Erythroblast (primary cell): ENCODE results near the gene PTPRU.

Experiments used
- DNase-seq, 2 experiments: peaks; one replicate each; lab custom pipeline; 2025; lab: John Stamatoyannopoulos, UW
- GATA1 ChIP-seq: IDR thresholded peaks from 2 replicates; pipeline ENCODE4 v1.6.1; 2011; ENCODE audit warnings: low read depth, mild to moderate bottlenecking, control low read depth, low read length, moderate library complexity
- POLR2A ChIP-seq: IDR thresholded peaks from 2 replicates; pipeline ENCODE4 v1.6.1; 2011; ENCODE audit warnings: mild to moderate bottlenecking, low read length

The PTPRU gene

DNA sequence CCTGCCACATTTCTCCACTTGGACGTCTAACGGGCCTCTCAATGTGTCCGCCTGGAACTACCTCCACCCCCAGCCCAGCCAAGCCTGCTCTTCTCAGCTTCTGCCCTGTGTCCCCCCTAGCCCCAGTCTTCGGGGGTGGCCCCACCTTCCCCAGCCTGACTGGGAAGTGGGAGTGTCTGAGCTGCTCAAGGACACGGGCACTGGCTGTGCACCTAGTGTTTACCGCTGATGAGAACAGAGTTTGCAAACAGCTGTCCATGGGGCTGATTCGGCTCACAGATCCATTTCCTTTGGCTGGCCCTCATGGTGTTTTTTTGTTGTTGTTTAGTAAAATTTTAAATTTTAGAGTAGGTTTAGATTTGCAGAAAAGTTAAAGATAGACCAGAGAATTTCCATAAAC is 121.1 kb downstream of the PTPRU start:
- no peak for DNase-seq
- TF ChIP-seq POLR2A, result no peak
- TF ChIP-seq GATA1, result no peak

DNA sequence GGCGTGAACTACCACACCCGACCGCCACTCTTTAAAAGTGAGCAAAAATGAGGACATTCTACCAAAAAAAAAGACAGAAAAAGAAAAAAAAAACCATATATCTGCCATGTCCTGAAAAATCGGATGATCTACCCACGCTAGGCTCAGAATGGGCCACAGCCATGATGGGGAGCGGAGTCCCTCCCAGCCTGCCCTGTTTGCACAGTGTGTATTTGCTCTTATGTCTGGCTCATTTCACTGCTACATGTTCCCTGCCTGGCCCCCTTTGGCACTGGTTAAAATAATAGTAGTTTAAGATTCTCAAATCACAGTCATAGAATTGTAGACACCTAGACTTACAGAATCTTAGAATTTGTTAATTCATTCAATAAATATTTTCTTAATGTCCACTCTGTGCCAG is 121.9 kb downstream of the PTPRU start:
- no peak for DNase-seq
- no peak for TF ChIP-seq POLR2A

DNA sequence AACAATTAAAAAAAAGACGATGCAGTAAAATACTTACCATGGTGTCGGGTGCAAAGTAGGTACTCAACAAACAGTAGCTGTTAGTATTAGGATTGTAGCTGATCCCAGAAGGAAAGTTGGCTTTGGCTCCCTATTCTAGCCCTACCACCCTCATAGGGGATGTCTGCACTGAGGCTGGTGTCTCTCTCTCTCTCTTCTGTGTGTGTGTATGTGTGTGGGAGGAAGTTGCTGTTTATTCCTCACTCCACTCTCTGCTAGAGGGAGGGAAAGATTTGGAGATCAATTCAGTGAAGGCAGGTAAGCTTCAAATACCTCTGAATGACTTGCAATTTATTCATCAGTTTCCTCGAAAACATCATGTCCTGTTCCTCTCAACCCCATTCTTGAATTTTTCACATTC is 124.4 kb downstream of the PTPRU start:
- TF ChIP-seq GATA1 (no peak), POLR2A (no peak)
- DNase-seq, result no peak

DNA sequence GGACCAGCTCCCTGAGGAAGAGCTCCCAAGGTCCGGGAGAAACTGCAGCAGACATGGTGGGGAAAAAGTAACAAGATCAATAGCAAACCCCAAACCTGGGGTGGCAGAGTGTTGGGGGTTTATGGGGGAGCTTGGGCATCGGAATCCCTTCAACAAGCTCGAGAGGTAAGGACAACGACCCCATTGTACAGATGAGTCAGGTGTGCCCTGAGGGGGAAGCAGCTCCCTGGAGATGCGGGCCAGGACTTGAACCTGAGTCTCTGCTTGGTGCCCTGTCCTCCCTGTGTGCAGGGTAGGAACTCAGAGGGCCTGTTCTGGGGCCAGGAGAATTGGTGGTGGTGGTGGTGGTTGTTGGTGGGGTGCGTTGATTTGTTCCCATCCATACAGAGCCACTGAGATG is 125.4 kb downstream of the PTPRU start:
- DNase-seq, result no peak
- TF ChIP-seq POLR2A (no peak), GATA1 (no peak)

DNA sequence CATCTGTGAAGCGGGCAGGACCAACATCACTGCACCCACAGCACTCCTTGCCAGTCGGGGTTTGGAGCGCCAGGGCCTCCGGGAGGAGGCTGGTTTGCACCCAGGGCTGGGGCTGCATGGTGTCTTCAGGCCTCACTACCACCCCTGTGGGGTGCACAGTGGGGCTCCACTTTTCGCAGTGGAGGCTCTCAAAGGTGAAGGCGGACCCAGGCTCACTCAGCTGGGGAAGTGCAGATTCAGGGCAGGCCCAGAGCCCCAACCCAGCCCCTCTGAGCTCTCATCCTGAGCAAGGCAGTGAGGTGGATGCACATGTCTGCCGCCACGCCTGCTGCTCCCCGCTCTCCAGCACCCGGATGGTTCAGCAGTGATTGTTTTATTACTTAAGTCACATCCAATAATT is 125.8 kb downstream of the PTPRU start:
- TF ChIP-seq POLR2A (no peak), GATA1 (no peak)
- no peak for DNase-seq

DNA sequence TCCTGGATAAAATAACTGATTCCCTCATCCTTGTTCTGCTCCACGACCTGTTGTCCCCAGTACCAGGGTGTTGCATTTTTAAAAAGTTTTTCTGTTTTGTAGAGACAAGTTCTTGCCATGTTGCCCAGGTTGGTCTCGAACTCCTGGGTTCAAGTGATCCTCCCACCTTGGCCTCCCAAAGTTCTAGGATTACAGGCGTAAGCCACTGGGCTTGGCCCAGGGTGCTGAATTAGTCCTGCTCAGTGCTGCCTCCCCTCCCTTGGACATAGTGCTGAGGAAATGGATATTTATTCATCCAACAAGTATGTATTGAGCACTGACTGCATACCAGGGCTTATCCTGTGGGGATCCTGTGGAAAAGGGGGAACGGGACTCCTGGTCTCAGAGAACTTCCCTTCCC is 126.4 kb downstream of the PTPRU start:
- TF ChIP-seq GATA1 (no peak), POLR2A (no peak)
- no peak for DNase-seq

DNA sequence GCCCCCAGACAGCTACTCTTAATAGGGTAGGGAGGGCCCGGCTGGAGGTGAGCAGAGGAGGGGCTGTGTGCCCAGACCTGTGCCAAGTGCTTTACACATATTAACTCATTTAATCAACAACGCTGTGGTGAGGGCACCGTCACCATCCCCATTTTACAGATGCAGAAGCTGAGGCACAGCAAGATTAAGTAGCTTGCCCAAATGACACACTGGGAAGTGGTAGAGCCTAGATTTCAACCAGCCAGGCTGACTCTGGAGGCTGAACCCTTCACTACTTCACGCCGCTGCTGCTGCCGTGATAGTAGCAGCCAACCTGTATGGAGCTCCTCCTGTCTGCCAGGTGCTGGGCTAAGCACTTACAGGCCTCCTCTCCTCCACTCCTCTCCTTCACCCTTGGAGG is 127.2 kb downstream of the PTPRU start:
- no peak for DNase-seq
- TF ChIP-seq POLR2A (no peak), GATA1 (no peak)

DNA sequence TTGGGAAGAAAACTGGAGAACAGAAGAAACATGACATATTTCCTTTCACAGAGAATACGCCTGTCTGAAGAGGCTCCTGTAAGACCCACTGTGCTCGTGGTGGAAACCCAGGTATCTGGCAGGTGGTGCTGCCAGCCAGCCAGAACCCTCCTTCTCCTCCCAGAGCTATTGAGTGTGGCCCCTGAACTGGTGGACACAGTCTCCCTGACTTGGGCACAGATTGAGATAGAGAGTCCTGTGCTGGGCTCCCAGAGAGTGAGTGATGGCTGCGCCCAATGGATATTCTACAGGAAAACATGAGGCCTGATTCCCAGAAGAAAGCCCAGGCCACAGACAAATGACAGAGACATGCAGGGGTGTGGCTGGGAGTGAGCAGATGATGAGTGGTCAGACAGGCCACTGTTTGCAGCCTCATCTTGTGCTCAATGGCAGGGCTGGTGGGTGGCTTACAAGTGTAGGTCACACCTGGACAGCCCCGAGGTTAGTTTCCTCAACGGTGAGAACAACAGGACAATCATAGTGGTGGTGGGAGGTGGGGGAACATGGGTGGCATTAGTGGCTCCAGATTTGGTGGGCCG is 127.9 kb downstream of the PTPRU start:
- TF ChIP-seq POLR2A (no peak), GATA1 (no peak)
- DNase-seq, result no peak

DNA sequence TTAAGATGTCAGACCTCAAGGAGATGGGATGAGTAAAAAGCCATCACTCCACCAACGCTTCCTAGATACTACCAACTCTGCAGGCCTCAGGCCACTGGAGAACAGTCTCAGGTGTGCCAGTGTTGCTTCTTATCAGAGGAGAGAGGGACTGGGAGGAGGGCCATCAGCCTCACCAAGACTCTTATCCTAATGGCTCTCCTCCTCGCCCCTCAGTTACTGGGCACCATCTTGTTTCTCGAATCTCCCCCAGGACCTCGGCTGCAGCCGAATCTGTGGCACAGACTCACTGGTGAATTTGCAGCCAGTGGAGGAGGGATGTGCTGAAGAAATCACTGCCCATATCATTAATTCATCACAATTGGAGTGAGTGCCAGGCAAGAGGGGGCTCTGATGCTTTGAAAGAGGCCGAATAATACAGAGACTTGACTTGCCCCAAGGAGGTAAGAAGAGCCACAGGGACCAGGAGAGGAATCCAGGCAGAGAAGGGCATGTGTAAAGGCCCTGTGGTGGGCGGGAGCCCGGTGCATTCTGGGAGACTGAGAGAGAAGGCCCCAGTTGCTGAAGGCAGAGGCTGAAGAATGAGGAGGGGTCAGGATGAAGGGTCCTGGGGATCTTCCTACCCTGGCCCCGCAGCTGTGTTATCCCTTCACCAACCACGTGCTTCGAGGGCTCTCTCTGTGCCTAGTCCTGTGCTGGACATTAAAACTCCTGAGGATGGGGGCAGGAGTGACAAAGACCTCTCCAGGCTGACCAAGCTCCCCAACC is 129.8 kb downstream of the PTPRU start:
- DNase-seq, result no peak
- no peak for TF ChIP-seq GATA1
- no peak for TF ChIP-seq POLR2A

DNA sequence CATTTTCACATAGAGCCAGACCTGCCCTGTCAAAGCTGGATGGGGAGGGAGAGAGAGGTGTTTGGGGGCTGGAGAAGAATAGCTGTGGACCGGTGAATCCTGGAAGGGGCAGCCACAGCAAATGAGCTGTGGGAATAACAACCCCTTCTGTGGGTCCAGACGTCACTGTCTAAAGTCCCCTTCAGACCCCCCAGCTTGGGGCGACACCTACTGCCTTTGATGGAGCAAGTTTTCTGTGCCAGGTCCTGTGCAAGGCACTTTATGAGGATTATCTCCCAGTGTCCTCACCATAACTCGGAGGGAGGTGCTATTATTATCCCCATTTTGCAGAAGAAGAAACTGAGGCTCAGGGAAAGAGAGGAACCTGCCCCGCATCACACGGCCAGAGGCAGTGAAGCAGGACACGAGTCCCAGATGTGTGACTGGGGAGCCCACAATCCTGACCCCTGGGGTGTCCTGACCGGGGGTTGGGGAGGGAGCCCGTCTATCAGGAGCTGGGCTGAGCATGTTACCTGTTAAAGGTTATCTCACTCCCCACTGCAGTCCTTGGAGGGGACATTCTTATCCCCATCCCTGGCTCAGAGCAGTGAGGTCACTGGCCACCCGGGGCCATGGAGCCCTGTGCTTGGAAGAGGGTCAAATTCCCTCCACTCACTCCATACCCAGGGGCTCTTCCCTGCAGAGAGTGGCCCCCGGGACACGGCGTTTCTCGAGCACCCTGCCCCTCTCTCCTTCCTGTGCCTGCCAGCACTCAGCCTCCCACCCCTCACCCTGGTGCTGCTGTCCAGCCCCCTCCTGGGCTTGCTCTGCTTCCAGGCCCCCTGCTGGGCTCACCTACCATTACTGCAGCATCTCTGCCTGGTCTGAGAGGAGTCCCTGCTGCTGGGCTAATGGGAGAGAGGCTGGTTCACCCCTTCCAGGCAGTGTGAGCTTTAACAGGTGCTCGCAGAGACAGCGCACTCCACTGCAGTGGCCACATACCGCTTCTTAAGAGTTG is 132.9 kb downstream of the PTPRU start:
- TF ChIP-seq GATA1, result no peak
- no peak for TF ChIP-seq POLR2A
- DNase-seq, result no peak

DNA sequence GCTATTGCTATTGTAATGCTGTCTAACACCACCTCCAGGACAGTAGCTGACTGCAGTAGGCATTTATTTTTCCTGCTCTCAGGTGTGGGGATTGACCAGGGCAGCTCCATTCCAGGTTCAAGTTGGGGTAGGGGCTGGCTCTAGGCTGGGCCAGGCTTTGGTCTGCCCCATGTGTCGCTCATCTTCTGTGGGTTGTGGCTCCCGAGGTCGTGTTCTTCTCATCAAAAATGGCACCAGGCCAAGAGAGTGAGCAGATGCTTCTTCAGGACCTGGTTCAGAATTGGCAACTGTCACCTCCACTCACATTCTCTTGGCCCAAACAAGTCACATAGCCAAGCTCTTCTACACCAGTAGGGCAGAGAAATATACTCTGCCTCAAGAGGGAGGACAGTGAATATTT is 133.7 kb downstream of the PTPRU start:
- no peak for DNase-seq
- TF ChIP-seq GATA1 (no peak), POLR2A (no peak)

DNA sequence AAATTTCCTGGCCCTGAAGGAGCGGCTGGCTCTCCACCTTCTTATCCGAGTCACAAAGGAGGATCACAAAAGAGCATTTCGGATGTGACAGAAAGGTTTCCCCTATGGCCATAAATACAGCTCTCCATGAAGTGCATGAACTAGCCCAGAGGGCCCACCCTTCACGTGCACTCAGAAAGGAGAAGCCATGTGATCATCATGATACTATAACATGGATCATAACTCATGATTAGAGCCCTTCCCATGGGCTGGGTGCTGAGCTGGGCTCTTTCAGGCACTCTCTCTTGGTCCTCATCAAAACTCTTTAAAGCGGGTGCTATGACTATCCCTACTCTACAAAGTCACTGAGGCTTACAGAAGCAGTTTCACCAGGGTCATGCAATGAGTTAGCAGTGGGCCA is 135.0 kb downstream of the PTPRU start:
- no peak for DNase-seq
- TF ChIP-seq GATA1 (no peak), POLR2A (no peak)

DNA sequence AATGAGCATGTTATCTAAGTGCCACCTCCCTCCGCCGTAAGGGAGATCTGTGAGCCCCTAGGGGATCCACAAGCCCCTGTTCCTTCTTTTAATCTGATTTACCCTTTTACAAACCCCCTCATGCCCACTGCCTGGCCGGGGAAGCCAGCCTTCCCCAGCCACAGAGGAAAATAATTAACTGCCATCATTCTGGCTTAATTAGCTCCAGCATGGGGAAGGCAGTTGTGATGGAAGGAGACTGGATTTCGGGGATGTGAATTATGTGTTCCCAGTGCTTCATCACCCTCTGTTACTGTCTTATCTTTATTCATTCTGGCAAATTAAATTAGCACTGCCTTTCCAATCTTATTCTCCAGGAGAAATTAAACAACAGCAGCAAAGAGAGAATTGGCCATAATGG is 135.8 kb downstream of the PTPRU start:
- DNase-seq, result no peak
- no peak for TF ChIP-seq GATA1
- no peak for TF ChIP-seq POLR2A
